HUDEP-2 (cell line): ENCODE results near the gene CCDC89.
"Not testable (repeated sequence)": the region's sequence is repeated elsewhere in the genome, so short reads cannot be mapped to it uniquely, and the experiment has no call there.

Source experiments
- DNase-seq, 76 experiments: peaks; one replicate each; lab custom pipeline; 2025; ENCODE audit not compliant: unreplicated experiment in 76 of 76; lab: John Stamatoyannopoulos, UW

CCDC89 gene

GRCh38 chr11:85694385-85694980 lies 8.5 kb upstream of the CCDC89 start:
- peak in 4 of 76 experiments; percentile 0 to 10 (median 3) for DNase-seq

GRCh38 chr11:85685125-85685819 lies 723 bp downstream of the CCDC89 start:
- no peak for DNase-seq

GRCh38 chr11:85682330-85683305 lies 3.4 kb downstream of the CCDC89 start:
- no peak for DNase-seq

GRCh38 chr11:85680897-85681296 lies 5.1 kb downstream of the CCDC89 start:
- DNase-seq: peak in 1 of 76 experiments; percentile 25

GRCh38 chr11:85679576-85679975 lies 6.4 kb downstream of the CCDC89 start:
- no peak for DNase-seq

- DNase-seq: no peak
These were observed 12.6 kb downstream of the CCDC89 start for GRCh38 chr11:85673393-85673792.

GRCh38 chr11:85672105-85672902 lies 13.7 kb downstream of the CCDC89 start:
- DNase-seq: no peak

GRCh38 chr11:85670949-85671663 lies 14.9 kb downstream of the CCDC89 start:
- DNase-seq: not testable (repeated sequence)

GRCh38 chr11:85668157-85668556 lies 17.8 kb downstream of the CCDC89 start:
- DNase-seq: no peak

- DNase-seq: no peak
These were observed 19.3 kb downstream of the CCDC89 start for GRCh38 chr11:85666687-85667086.

GRCh38 chr11:85665733-85666132 lies 20.3 kb downstream of the CCDC89 start:
- DNase-seq: no peak

GRCh38 chr11:85664615-85665481 lies 21.1 kb downstream of the CCDC89 start, which contains the start of gene CREBZF:
TSS of gene CREBZF (minus strand) at chr11:85665129. CDS start at chr11:85664875, 254 bp downstream.
- peak in 75 of 76 experiments; percentile 28 to 94 (median 86) for DNase-seq

- DNase-seq: peak in 67 of 76 experiments; percentile 7 to 75 (median 57)
These were observed 22.0 kb downstream of the CCDC89 start for GRCh38 chr11:85663753-85664614.

- peak in 1 of 76 experiments; percentile 2 for DNase-seq
These were observed 22.8 kb downstream of the CCDC89 start for GRCh38 chr11:85663080-85663752.

GRCh38 chr11:85661972-85662664 lies 23.9 kb downstream of the CCDC89 start:
- no peak for DNase-seq

- DNase-seq: no peak
These were observed 27.8 kb downstream of the CCDC89 start for GRCh38 chr11:85658180-85658579.

- DNase-seq: no peak
These were observed 29.2 kb downstream of the CCDC89 start for GRCh38 chr11:85656777-85657176.
